Naive thymus-derived CD8-positive, alpha-beta T cell (primary cell): ENCODE measurements around the gene MTHFSD. TPM values are rescaled to one million over a fixed set of nuclear protein-coding genes. Genes with fewer than 3 reads are reported as not detected.

ENCODE experiments used
- ATAC-seq, 2 donors: fragments of 150-1000 bp; cut with Tn5 transposase in 1 of 2; sonication (Bioruptor Pico), chemical (Tn5 transposase) in 1 of 2; 1 replicate in 1 of 2; 2 replicates in 1 of 2; pipeline ENCODE4 v1.10.0; 2021; ENCODE audit warnings: mild to moderate bottlenecking in 2 of 2, moderate library complexity in 2 of 2
- POLR2A ChIA-PET: fragments of 350-600 bp; sonication (Branson Sonifier 250); formaldehyde crosslinking; loops from one replicate; lab custom pipeline; 2021; ENCODE audit warnings: antibody characterized with exemption; lab: Charles Lee
- DNase-seq, 10 donors: peaks; one replicate each; pipeline versions ENCODE4 v3.0.0 to v3.0.0-alpha.2; 2020 to 2022
- H3K27ac Mint-ChIP-seq, 10 donors: one replicate each; pipeline ENCODE4 v1.8.0; 2020 to 2022; ENCODE audit warnings: mild to moderate bottlenecking in 10 of 10, mixed read lengths in 10 of 10, moderate library complexity in 4 of 10, inconsistent platforms in 1 of 10
- H3K27me3 Mint-ChIP-seq, 5 donors: one replicate each; pipeline ENCODE4 v1.8.0; 2021 to 2022; ENCODE audit warnings: mixed read lengths in 5 of 5
- H3K36me3 Mint-ChIP-seq, 3 donors: one replicate each; pipeline ENCODE4 v1.8.0; 2020 to 2022; ENCODE audit warnings: mixed read lengths in 3 of 3, mild to moderate bottlenecking in 2 of 3, inconsistent platforms in 1 of 3
- H3K4me1 Mint-ChIP-seq, 4 donors: one replicate each; pipeline ENCODE4 v1.8.0; 2021 to 2022; ENCODE audit warnings: mixed read lengths in 4 of 4
- H3K4me3 Mint-ChIP-seq, 10 donors: one replicate each; pipeline ENCODE4 v1.8.0; 2020 to 2022; ENCODE audit warnings: mild to moderate bottlenecking in 10 of 10, mixed read lengths in 10 of 10, moderate library complexity in 6 of 10, inconsistent platforms in 1 of 10
- H3K9me3 Mint-ChIP-seq, 9 donors: one replicate each; pipeline ENCODE4 v1.8.0; 2020 to 2022; ENCODE audit warnings: mixed read lengths in 9 of 9, mild to moderate bottlenecking in 3 of 9, inconsistent platforms in 1 of 9, moderate library complexity in 1 of 9
- polyA plus RNA-seq, 3 donors: library from polyadenylated mRNA; unstranded; fragments of 300-500 nt; fragmentation: Illumina TruSeq; gene quantifications; one replicate each; pipeline ENCODE4 v1.2.3, GENCODE V29; 2021
- total RNA-seq, 8 experiments: library from RNA in 2 of 8; stranded (reverse) in 2 of 8; gene quantifications; one replicate each; pipeline ENCODE4 v1.2.3 and lab custom pipeline; 2021 to 2026

The MTHFSD gene
- total and polyA plus RNA-seq, 5 experiments from 2014 or later: 9.8 to 41.6 (median 19.0) TPM

DNA sequence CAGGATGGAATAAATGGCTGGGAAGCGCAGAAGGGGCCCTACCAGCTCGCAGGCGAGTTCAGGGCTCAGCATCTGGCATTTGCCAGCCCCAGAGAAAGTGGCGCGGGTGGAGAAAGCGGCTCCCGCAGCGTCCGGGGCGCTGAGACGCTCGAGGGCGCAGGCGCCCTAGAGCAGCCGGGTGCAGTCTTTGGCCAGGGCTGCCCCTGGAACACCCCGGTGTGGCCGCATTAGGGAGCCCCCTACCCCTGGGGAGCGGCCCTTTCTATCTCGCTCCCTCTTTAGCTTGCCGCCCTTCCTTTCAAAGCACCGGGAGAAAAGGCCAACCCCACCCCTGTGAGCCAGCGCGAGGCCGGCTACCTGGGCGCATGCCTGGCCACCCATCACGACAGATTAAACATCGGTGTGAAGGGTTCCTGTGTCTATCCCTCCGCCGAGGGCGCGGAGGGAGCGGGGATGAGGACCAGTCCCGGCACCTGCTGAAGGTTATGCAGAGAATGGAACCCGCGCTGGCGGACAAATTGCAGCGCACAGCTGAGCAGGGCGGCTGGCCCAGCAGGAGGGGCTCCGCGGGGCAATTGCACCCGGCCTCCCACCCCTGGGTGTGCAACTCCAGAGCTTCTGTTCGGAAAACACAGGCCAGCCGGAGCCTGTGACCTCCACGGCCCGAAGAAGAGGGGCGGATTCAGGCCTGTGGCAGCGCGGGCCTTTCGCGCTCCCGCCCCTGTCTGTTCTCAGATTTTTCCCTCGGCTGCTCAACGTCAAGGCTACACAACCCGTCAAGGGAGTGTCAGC is 60.3 kb downstream of the MTHFSD start:
- Mint-ChIP-seq H3K9me3 (no peaks in the 10 kb centered on the region), H3K36me3 (no peaks in the 10 kb centered on the region), H3K4me1 (peaks cover 0 to 4% (median 2%) of the 10 kb centered on the region in 4 donors), H3K27me3 (peaks cover 31 to 84% (median 61%) of the 10 kb centered on the region in 5 donors), H3K4me3 (no peak overlapping the region), H3K27ac (no peak overlapping the region)
- ATAC-seq: no peak
- peak in 1 of 10 donors; percentile 27 for DNase-seq
- POLR2A ChIA-PET: no interaction called here

DNA sequence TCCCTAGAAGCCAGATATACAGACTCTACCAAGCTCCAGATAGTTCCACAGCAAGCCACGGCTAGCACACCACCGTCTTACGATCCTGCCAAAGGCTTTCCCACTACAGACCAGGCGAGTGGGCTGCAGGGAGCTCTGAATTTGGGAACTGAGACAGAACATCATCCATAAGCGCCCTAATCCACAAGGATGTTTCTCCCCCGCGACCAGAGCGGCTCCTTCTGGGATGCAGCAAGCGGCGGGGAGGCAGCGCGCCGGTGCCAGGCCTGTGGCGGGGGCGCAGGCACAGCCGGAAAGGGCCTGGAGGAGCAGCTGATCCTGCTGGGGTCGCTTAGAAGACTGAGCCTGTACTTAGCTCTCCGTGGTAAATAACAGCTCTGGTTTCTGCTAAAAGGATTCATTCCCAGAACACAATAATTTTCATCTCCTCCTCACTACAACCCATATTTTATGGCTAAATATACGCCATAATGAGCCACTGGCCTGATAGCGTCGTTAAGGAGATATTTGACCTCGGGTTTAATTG is 60.9 kb downstream of the MTHFSD start:
- Mint-ChIP-seq H3K36me3 (no peaks in the 10 kb centered on the region), H3K27ac (no peak overlapping the region), H3K4me1 (peaks cover 0 to 4% (median 2%) of the 10 kb centered on the region in 4 donors), H3K9me3 (no peaks in the 10 kb centered on the region), H3K27me3 (peaks cover 29 to 84% (median 63%) of the 10 kb centered on the region in 5 donors), H3K4me3 (no peak overlapping the region)
- ATAC-seq (no peak), DNase-seq (peak in 1 of 10 donors; percentile 15)
- POLR2A ChIA-PET: no interaction called here

DNA sequence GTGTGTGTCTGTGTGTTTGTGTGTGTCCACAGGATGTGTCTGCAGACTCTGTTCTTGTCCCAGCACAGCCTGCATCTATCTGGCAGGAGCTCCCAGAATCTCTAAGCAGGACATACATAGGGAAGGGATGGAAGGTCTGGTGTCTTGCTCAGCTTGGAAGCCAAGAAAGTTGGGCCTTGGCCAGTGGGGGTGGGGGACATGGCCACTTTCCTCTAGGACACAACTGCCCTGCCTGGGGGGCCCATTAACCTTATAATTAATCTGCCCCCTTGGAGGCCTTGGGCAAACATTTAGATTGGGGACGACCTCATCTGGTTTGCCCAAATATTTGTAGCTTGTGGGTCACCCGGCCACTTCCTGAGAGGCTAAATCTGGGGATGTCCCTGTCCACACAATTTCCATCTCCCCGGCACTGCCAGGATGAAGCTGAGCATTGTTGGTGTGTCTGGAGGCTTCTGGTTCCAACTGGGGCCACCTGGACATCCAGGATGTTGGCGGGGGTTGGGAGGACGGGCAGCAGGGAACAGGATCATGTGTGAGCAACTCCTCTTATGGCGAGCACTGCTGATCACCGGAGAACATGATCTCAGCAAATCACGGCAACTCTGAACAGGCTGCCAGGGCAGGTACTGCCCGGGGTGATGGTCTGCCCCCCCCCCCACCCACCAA is 61.9 kb downstream of the MTHFSD start:
- no peaks in the 10 kb centered on the region for H3K9me3 Mint-ChIP-seq
- peaks cover 29 to 87% (median 63%) of the 10 kb centered on the region in 5 donors for H3K27me3 Mint-ChIP-seq
- ATAC-seq (no peak), DNase-seq (peak in 1 of 10 donors; percentile 52)
- POLR2A ChIA-PET: no interaction called here
- no peak overlapping the region for H3K4me3 Mint-ChIP-seq
- H3K27ac Mint-ChIP-seq: no peak overlapping the region
- H3K36me3 Mint-ChIP-seq: no peaks in the 10 kb centered on the region
- peaks cover 0 to 4% (median 1%) of the 10 kb centered on the region in 4 donors for H3K4me1 Mint-ChIP-seq

DNA sequence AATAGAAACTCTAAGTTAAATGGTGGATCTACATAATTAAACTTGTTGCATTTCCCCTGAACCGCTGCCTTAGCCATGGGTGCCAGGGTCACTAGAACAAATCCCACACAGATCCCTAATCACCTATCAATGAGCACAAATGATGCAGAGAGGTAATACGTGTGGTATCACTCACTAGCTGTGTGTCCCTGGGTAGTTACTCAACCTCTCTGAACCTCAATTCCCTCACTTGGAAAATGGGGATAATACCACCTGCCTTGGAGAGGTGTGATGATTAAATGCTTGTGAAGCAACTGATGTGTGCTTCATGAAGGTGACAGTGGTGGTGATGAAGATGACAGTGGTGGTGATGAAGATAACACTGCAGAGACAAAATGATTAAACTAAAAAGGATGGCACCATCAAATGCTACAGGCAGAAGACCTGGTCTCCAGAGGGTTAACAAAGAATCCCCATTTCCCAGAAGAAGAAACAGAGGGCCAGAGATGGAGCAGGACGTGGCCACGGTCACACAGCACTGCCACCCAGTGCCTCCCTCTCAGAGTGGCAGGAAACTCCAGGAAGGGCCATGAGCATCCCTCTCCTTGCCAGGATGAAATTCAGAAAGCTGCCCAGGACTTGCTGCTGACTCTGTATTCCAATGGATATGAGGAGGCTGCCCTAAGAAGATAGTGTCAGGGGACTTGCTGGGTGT is 62.6 kb downstream of the MTHFSD start:
- POLR2A ChIA-PET: no interaction called here
- Mint-ChIP-seq H3K27ac (no peak overlapping the region), H3K27me3 (peaks cover 29 to 87% (median 66%) of the 10 kb centered on the region in 5 donors), H3K4me3 (no peak overlapping the region), H3K9me3 (no peaks in the 10 kb centered on the region), H3K36me3 (no peaks in the 10 kb centered on the region), H3K4me1 (peaks cover 0 to 4% (median 1%) of the 10 kb centered on the region in 4 donors)
- ATAC-seq (no peak), DNase-seq (no peak)

DNA sequence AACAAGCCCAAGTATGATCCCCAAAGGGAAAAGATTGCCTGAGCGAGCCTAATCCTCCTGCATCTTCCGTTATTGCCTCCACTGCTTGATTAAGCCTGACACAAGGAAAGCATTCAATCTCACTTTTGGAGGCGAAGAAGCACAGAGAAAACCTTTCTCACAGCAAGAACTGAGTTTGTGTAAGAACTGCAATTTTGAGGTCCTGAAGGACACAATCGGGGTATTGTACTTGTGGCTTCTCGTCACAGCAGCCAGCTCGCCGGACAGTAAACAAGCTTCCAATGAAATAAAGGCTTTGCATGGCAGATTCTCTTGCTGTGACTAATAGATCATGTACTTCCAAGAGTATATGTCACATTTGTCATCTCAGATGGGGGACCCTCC is 63.4 kb downstream of the MTHFSD start:
- Mint-ChIP-seq H3K4me1 (peaks cover 0 to 4% (median 1%) of the 10 kb centered on the region in 4 donors), H3K9me3 (no peaks in the 10 kb centered on the region), H3K4me3 (no peak overlapping the region), H3K36me3 (no peaks in the 10 kb centered on the region), H3K27ac (no peak overlapping the region), H3K27me3 (peaks cover 30 to 87% (median 63%) of the 10 kb centered on the region in 5 donors)
- no peak for ATAC-seq
- peak in 1 of 10 donors; percentile 11 for DNase-seq
- POLR2A ChIA-PET: no interaction called here

DNA sequence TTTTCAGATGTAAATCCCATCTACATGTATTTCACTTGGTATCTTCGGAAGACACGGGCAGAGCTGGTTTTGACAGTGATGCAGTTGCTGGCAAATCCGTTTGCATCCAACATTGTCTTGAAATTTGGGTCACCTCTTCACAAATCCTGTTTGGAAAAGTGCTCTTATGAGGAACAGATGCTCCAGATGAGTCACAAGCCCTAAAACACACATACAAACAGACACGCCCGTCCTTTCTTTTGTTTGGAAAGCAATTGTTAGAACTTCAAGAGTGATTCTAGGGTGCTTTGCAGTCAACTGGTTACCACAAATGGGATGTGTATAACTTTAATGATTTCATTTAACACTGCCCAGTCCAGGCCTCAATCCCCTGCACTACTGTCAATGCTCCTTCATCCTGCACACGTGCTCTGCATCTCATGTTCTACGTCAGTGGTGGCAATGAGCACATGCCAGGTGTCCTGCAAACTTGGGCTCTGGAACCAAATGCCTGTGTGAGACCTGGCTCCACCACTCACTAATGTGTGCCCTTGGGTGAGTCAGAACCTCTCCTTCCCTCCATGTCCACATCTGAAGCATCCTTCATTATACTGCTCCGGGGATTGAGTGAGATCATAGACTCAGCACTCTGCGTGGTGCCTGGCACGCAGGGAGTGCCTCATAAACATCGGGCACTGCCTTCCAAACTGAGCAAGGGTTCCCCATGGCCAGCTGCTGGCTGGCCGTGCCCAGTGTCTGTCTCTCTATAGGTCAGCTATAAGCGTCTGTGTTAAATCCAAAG is 64.0 kb downstream of the MTHFSD start:
- Mint-ChIP-seq H3K36me3 (no peaks in the 10 kb centered on the region), H3K4me3 (no peak overlapping the region), H3K27me3 (peaks cover 32 to 88% (median 64%) of the 10 kb centered on the region in 5 donors), H3K9me3 (no peaks in the 10 kb centered on the region), H3K4me1 (peaks cover 0 to 4% (median 1%) of the 10 kb centered on the region in 4 donors), H3K27ac (no peak overlapping the region)
- ATAC-seq: no peak
- POLR2A ChIA-PET: no interaction called here
- DNase-seq: peak in 1 of 10 donors; percentile 15

DNA sequence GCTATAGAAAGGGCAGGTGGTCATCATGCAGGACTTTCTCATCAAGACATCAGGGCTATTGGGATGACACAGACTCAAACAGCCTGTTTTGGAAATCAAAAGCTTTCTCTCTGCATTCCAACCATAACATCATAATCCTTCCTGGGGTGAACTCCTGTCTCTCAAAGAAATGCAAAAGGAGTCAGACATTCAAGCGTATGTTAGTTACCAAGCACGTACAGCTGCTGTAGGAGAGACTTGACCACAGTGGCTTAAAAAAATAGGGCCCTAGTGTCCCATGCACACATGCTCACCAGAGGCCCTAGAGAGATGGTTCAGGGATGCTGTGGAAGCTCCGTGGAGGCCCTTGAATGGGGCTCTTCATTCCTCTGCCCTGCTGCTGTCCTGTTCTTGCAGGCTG is 69.3 kb downstream of the MTHFSD start:
- peaks cover 9 to 61% (median 41%) of the 10 kb centered on the region in 5 donors for H3K27me3 Mint-ChIP-seq
- no peak for DNase-seq
- peaks cover 0 to 12% (median 0%) of the 10 kb centered on the region in 3 donors for H3K36me3 Mint-ChIP-seq
- H3K4me1 Mint-ChIP-seq: no peaks in the 10 kb centered on the region
- H3K27ac Mint-ChIP-seq: peak overlapping the region in 1 of 10 donors; percentile 29
- no peak for ATAC-seq
- peaks cover 0 to 18% (median 11%) of the 10 kb centered on the region in 9 donors for H3K9me3 Mint-ChIP-seq
- POLR2A ChIA-PET: no interaction called here
- H3K4me3 Mint-ChIP-seq: no peak overlapping the region

DNA sequence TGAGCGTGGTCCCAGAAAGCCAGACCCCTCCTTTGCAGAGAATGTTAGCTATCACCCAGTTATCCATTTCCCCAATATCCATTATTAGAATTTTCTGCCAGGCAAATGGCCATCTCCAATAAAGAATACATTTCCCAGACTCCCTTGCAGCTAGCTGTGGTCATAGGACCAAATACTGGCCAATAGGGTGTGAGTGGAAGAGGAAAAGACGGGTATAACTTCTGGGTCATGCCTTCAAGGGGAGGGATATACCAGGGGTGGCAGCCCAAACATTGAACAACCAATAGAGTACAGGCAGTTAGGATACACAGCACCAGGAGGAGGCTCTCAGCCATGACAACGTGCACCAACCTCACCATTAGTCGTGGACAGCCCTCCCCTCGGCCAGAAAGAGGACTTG is 70.8 kb downstream of the MTHFSD start:
- DNase-seq: no peak
- Mint-ChIP-seq H3K4me1 (no peaks in the 10 kb centered on the region), H3K27me3 (peaks cover 12 to 49% (median 29%) of the 10 kb centered on the region in 5 donors)

DNA sequence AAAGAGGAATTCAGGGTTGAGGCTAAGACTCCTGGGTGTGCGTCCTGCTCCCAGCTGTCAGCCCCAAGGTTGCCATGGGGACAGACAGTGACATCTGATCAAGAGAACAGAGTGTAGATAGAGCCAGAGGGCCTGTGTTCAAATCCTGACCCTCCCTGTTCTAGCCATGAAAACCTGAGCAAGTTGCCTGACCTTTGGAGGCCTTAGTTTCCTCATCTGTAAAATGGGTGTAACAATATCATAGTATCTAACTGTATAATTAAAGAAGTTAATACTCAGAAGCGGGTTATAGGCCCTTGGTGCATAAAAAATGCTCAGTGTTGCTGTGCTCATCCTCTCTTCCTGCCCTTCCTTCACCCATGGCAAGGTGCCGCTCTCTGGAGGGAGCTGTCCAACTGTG is 73.4 kb downstream of the MTHFSD start:
- no peaks in the 10 kb centered on the region for H3K4me1 Mint-ChIP-seq
- no peak for ATAC-seq
- no peak overlapping the region for H3K27ac Mint-ChIP-seq
- POLR2A ChIA-PET: no interaction called here
- no peak for DNase-seq
- H3K27me3 Mint-ChIP-seq: peaks cover 22 to 54% (median 40%) of the 10 kb centered on the region in 5 donors
- peaks cover 0 to 18% (median 11%) of the 10 kb centered on the region in 9 donors for H3K9me3 Mint-ChIP-seq
- peaks cover 0 to 12% (median 0%) of the 10 kb centered on the region in 3 donors for H3K36me3 Mint-ChIP-seq
- H3K4me3 Mint-ChIP-seq: no peak overlapping the region

More for the DNA sequence above, 70.8 kb downstream of the MTHFSD start:
- H3K9me3 Mint-ChIP-seq: peaks cover 0 to 18% (median 11%) of the 10 kb centered on the region in 9 donors
- H3K27ac Mint-ChIP-seq: peak overlapping the region in 1 of 10 donors; percentile 34
- no peak for ATAC-seq
- H3K4me3 Mint-ChIP-seq: no peak overlapping the region
- POLR2A ChIA-PET: no interaction called here
- peaks cover 0 to 12% (median 0%) of the 10 kb centered on the region in 3 donors for H3K36me3 Mint-ChIP-seq

DNA sequence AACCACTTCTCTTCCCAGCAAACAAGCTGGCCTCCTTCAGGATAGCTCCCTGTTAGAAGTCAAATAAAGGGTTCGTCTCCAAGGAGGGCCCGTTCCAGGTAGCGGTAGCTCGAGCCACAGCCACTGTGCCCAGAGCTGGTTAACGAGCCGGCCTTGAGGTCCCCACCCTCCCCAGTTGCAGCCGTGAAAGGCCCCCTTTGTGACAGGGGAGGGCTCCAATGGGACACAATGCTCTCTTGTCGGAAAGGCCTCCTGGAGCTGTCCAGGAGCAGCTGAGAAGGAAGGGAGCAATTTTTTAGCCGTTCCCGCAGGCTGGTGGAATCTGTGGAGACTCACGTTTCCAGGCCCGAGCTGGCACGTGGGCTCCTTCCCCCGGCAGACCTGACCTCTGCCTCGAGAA is 74.6 kb downstream of the MTHFSD start:
- H3K4me1 Mint-ChIP-seq: no peaks in the 10 kb centered on the region
- DNase-seq (no peak), ATAC-seq (no peak)
- H3K9me3 Mint-ChIP-seq: peaks cover 0 to 18% (median 10%) of the 10 kb centered on the region in 9 donors
- POLR2A ChIA-PET: no interaction called here
- no peak overlapping the region for H3K4me3 Mint-ChIP-seq
- H3K36me3 Mint-ChIP-seq: peaks cover 0 to 12% (median 0%) of the 10 kb centered on the region in 3 donors
- peaks cover 20 to 43% (median 34%) of the 10 kb centered on the region in 5 donors for H3K27me3 Mint-ChIP-seq
- H3K27ac Mint-ChIP-seq: no peak overlapping the region
